ENCODE measurements around the gene NCAPG2. TPM values are rescaled to one million over a fixed set of nuclear protein-coding genes. Genes with fewer than 3 reads are reported as not detected.

Gene NCAPG2
- total and polyA plus RNA-seq, 2 of the 13 experiments (the other 11 are each of a cell fraction or from before 2014, with no cell fraction given), result 15.1 to 30.7 TPM

DNA sequence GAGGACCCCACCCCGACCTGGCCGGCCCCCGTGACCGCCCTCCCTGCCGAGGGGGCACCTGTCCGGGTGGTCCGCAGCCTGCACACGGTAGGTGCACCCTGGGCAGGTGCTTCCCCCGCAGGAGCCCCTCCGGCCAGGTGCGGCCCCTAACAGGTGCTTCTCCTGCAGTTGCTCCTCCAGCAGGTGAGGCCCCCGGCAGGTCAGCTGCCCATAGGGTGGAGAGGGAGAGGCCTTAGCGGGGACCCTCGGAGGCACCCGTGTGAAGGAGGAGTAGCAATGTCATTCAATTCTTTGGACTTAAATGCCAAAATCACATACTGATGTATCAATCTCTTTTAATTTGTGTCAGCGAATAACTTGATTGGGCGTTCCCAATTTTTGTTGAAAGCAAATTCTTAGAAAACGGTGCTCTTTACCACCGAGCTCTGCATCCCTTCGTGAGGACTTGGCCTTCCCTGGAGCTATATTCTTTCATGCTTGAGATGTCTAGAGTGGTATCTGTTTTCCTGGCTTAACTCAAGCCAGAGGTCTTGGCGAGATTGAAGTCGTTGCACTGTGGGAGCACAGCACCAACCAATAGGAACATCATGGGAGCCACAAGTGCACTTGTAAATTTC lies 738 bp upstream of the NCAPG2 start (continued):
- TF ChIP-seq, protein P1, sequence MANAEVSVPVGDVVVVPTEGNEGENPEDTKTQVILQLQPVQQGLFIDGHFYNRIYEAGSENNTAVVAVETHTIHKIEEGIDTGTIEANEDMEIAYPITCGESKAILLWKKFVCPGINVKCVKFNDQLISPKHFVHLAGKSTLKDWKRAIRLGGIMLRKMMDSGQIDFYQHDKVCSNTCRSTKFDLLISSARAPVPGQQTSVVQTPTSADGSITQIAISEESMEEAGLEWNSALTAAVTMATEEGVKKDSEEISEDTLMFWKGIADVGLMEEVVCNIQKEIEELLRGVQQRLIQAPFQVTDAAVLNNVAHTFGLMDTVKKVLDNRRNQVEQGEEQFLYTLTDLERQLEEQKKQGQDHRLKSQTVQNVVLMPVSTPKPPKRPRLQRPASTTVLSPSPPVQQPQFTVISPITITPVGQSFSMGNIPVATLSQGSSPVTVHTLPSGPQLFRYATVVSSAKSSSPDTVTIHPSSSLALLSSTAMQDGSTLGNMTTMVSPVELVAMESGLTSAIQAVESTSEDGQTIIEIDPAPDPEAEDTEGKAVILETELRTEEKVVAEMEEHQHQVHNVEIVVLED (CRISPR knock-in tag; IDR thresholded peaks at IDR 0.05; ENCODE audit: borderline replicate concordance), result no peak
- TF ChIP-seq TOPORS (CRISPR knock-in tag; IDR thresholded peaks at IDR 0.05) (no peak), SATB2 (CRISPR knock-in tag; IDR thresholded peaks at IDR 0.05) (no peak), IRX3 (CRISPR knock-in tag; IDR thresholded peaks at IDR 0.05; ENCODE audit: borderline replicate concordance, low read depth) (no peak), ZNF703 (CRISPR knock-in tag; IDR thresholded peaks at IDR 0.05; ENCODE audit: borderline replicate concordance) (no peak), ARNT2 (CRISPR knock-in tag; IDR thresholded peaks at IDR 0.05; ENCODE audit: low read depth) (no peak), FOXA1 (IDR thresholded peaks at IDR 0.05) (no peak), FOXA1 (CRISPR knock-in tag; IDR thresholded peaks at IDR 0.05) (no peak), ZNF598 (CRISPR knock-in tag; IDR thresholded peaks at IDR 0.05; ENCODE audit: borderline replicate concordance) (no peak), ONECUT2 (CRISPR knock-in tag; IDR thresholded peaks at IDR 0.05) (no peak), TEAD2 (CRISPR knock-in tag; IDR thresholded peaks at IDR 0.05) (no peak), BCL6 (CRISPR knock-in tag; IDR thresholded peaks at IDR 0.05) (no peak), SRSF4 (IDR thresholded peaks at IDR 0.05; ENCODE audit: low read depth, low read length, poor library complexity, severe bottlenecking) (no peak), BORCS8-MEF2B (CRISPR knock-in tag; IDR thresholded peaks at IDR 0.05) (no peak), ZNF333 (CRISPR knock-in tag; IDR thresholded peaks at IDR 0.05; ENCODE audit: borderline replicate concordance) (0 out of 2 replicates have a peak, but pooled peaks have one; percentile 9), ZEB1 (IDR thresholded peaks at IDR 0.05; ENCODE audit: insufficient replicate concordance, low read depth) (peak; percentile 85), TBP (CRISPR knock-in tag; IDR thresholded peaks at IDR 0.05) (no peak), HHEX (CRISPR knock-in tag; IDR thresholded peaks at IDR 0.05) (no peak), GZF1 (CRISPR knock-in tag; IDR thresholded peaks at IDR 0.05) (no peak), MYC (CRISPR knock-in tag; IDR thresholded peaks at IDR 0.05; ENCODE audit: borderline replicate concordance) (no peak), ZNF446 (CRISPR knock-in tag; IDR thresholded peaks at IDR 0.05) (no peak)
- TF ChIP-seq, protein P2, sequence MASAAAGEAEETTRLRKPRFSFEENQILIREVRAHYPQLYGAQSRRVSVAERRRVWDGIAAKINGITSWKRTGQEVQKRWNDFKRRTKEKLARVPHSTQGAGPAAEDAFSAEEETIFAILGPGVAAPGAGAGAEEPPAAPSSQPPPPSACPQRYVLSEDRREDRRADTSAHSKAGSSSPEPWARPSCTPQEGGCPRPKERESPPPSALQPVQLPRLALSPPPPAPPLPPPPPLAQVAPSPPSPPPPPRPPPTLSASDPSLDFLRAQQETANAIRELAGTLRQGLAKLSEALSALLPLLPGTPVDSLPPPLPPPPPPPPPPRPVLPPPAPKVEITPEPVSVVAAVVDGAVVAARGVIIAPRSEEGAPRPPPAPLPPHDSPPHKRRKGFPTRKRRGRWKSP (CRISPR knock-in tag; IDR thresholded peaks at IDR 0.05), result peak; percentile 9; the same call in 1 of the 2 replicates
- TF ChIP-seq, protein P3, sequence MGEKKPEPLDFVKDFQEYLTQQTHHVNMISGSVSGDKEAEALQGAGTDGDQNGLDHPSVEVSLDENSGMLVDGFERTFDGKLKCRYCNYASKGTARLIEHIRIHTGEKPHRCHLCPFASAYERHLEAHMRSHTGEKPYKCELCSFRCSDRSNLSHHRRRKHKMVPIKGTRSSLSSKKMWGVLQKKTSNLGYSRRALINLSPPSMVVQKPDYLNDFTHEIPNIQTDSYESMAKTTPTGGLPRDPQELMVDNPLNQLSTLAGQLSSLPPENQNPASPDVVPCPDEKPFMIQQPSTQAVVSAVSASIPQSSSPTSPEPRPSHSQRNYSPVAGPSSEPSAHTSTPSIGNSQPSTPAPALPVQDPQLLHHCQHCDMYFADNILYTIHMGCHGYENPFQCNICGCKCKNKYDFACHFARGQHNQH (CRISPR knock-in tag; IDR thresholded peaks at IDR 0.05), result no peak
- TF ChIP-seq, protein P4, sequence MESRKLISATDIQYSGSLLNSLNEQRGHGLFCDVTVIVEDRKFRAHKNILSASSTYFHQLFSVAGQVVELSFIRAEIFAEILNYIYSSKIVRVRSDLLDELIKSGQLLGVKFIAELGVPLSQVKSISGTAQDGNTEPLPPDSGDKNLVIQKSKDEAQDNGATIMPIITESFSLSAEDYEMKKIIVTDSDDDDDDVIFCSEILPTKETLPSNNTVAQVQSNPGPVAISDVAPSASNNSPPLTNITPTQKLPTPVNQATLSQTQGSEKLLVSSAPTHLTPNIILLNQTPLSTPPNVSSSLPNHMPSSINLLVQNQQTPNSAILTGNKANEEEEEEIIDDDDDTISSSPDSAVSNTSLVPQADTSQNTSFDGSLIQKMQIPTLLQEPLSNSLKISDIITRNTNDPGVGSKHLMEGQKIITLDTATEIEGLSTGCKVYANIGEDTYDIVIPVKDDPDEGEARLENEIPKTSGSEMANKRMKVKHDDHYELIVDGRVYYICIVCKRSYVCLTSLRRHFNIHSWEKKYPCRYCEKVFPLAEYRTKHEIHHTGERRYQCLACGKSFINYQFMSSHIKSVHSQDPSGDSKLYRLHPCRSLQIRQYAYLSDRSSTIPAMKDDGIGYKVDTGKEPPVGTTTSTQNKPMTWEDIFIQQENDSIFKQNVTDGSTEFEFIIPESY (CRISPR knock-in tag; IDR thresholded peaks at IDR 0.05), result 0 out of 2 replicates have a peak, but pooled peaks have one; percentile 0
- TF ChIP-seq, protein P5, sequence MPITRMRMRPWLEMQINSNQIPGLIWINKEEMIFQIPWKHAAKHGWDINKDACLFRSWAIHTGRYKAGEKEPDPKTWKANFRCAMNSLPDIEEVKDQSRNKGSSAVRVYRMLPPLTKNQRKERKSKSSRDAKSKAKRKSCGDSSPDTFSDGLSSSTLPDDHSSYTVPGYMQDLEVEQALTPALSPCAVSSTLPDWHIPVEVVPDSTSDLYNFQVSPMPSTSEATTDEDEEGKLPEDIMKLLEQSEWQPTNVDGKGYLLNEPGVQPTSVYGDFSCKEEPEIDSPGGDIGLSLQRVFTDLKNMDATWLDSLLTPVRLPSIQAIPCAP (CRISPR knock-in tag; IDR thresholded peaks at IDR 0.05; ENCODE audit: low read depth), result no peak

Data from HepG2 (cell line).